GM12875 (cell line): ENCODE data around the gene KLF7.

Source experiments
- H3K4me3 ChIP-seq: one replicate; pipeline ENCODE4 v1.5.1; 2011; ENCODE audit warnings: low read depth, low read length, control low read depth
- TF ChIP-seq, protein P1 (sequence below): IDR thresholded peaks from 2 replicates; pipeline ENCODE4 v1.5.1; 2011; ENCODE audit warnings: low read depth, mild to moderate bottlenecking, control low read depth, inconsistent platforms, low read length, moderate library complexity, borderline replicate concordance; ENCODE audit not compliant: insufficient read depth

Gene KLF7

DNA sequence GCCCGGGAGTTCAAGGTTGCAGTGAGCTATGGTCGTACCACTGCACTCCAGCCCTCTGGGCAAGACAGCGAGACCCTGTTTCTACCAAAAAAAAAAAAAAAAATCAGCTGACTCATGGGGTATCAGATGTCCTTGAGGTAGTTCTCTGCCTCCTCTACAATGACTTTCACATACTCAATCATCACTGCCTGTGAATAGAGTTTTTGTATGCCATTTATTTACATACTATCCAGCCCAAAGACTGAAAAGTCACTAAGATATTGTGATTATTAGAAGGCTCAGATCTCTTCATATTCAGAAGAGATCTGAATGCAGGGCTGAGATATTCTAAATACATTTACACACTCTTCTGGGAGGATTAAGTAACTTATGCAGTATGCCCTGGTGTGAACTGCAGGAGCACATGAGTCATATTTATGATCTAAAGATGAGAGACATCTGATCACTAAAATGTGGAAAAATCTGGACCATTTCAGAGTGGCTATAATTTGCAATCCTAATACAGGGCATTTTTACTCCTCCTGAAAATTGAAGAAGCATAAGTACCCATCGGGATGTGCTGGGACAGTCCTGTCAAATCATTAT is 38.9 kb downstream of the KLF7 start:
- TF ChIP-seq, protein P1, sequence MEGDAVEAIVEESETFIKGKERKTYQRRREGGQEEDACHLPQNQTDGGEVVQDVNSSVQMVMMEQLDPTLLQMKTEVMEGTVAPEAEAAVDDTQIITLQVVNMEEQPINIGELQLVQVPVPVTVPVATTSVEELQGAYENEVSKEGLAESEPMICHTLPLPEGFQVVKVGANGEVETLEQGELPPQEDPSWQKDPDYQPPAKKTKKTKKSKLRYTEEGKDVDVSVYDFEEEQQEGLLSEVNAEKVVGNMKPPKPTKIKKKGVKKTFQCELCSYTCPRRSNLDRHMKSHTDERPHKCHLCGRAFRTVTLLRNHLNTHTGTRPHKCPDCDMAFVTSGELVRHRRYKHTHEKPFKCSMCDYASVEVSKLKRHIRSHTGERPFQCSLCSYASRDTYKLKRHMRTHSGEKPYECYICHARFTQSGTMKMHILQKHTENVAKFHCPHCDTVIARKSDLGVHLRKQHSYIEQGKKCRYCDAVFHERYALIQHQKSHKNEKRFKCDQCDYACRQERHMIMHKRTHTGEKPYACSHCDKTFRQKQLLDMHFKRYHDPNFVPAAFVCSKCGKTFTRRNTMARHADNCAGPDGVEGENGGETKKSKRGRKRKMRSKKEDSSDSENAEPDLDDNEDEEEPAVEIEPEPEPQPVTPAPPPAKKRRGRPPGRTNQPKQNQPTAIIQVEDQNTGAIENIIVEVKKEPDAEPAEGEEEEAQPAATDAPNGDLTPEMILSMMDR = no peak
- H3K4me3 ChIP-seq = no peak overlapping the region

DNA sequence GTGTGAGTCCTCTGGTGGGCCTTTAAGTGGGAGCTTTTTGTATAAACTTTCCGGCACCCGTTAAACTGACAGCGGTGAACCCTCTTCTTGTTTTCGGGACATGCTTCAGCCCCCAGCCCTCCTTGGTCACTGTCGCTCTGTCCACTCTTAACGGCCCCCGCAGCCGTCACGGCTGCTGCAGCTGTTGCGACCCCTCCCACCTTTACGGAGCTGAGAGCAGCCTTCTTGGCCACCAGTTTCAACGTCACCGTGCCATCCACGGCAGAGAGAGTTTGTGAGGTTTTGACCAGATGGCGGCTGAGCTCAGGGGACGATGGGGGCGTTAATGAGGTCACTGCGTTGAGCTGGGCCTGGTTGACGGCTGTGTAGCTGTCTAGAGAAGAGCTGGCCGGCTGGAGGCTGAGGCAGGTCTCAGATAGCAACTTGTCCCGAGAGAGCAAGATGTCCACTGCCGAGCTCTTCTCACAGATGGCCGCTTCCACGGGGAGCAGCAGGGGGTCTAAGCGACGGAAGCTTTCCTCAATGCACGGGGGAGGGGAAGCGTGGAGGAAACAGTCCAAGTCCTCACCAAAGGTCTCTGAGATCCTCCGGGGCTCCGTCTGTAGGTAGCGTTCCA is 41.9 kb downstream of the KLF7 start:
- TF ChIP-seq, protein P1 = no peak
- no peak overlapping the region for H3K4me3 ChIP-seq

DNA sequence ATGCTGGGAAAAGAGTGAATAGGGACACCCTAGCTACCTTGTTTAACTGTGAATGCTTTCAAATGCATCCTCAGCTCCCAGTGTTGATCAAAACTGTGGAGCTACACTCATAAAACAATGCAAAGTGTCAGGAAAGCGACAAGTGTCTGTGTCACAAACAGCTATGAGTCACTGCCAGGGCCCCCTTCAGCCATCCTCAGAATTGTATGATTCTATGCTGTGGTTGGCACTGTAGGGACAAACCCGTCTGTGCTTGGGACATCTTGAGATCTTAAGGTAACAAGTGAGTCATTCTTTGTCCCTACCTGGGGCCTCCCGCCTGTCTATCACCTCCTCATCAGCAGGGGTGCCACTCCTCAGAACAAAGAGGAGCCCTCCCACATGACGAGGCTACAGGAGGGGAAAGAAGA is 42.4 kb downstream of the KLF7 start:
- TF ChIP-seq, protein P1 = no peak
- no peak overlapping the region for H3K4me3 ChIP-seq

DNA sequence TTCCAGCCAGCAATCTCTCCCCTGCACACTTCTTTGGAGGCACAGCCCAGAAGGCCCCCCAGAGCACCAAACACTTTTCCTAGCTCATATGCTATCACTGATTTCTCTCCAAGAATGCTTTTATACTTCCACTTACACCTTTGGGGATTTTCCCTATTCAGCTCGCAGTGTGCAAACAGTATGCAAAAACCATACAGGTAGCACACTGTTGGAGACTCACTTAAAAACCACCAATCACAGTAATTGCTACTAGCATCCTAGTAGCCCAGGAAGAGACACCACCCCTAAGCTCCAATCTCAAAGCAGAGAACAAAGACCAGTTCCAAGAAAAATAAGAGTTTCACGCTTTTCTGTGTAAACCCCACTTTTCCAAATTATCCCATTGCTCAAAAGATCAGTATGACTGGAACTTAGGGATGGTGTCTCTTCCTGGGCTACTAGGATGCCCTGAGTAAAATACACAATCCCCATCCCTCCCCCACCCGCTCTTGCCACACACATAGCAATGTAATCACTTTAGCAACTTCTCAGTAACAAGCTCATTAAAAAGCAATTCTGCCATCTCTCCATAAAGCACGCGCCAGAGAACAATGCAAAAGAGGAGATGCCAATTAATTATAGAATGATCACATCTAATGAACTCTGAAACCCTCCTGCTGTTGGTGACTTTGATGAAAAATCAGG is 43.0 kb downstream of the KLF7 start:
- no peak overlapping the region for H3K4me3 ChIP-seq
- TF ChIP-seq, protein P1 = no peak

DNA sequence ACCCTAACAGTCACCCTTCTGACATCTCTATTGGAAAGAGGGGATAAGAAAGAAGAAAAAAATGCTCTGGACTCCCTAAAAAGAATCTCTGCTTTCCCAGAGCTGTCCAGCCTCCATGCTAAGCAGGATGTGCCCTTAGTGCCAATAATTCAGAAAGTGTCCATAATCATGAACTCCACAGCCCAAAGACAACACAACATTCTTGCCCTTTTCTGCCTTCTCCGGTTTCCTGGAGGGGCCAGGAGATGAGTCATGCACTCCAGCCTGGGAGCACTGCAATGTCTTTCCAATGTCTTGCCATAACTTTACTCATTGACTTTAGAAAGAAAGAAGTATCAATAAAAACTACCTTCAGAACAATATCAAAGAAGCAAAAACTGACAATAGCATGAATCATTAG is 44.0 kb downstream of the KLF7 start:
- TF ChIP-seq, protein P1 = no peak
- no peak overlapping the region for H3K4me3 ChIP-seq

DNA sequence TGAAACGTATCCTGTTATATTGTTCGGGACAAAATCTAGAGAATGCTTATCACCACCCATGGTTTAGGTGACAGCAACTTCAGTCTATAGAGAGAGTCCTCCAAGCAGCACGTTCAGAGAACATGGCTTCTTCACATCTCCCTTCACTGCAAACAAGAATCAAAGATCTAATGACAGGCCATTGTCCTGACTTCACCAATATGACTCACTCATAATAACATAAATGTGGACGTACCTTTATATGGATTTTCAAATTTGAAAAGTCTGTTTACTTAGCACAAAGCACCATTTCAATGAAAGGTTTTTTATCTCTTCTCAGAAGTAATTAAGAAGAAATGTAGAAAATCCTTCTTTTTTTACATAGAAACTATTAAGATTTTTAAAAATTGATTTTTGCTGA is 46.7 kb downstream of the KLF7 start:
- H3K4me3 ChIP-seq = no peak overlapping the region
- TF ChIP-seq, protein P1 = no peak

DNA sequence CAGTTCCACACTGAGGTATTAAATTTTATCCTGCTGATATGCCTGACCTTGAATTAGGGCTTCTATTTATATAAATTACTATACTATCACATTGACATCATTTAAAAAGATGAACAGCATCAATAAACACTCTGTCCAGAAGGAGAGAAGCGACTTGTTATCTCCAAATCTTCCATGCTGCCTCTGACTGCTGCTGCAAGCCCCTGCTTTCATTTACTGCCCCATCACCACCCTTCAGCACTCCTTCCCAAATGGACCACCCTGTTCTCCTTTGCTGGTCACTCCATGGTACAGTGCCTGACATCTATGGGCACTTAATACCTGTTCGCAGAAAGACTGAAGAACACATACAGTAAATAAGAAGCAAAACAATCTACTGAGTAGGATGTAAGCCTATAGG is 48.1 kb downstream of the KLF7 start:
- TF ChIP-seq, protein P1 = no peak

More for the DNA sequence above, 48.1 kb downstream of the KLF7 start:
- H3K4me3 ChIP-seq = no peak overlapping the region
